PC-9 (cell line): Measurements from ENCODE around the gene KIAA2012. TPM values are rescaled to one million over a fixed set of nuclear protein-coding genes. Genes with fewer than 3 reads are reported as not detected.

Experiments used
- BruUV-seq: library from RNA; stranded (reverse); fragments of 400-500 nt; replicated peaks from 2 replicates; lab custom pipeline; 2021; lab: Mats Ljungman, UMichigan
- CTCF ChIA-PET: fragments of 300-600 bp; sonication (Branson Sonifier 250); formaldehyde crosslinking; loops from one replicate; lab custom pipeline; 2022; ENCODE audit warnings: antibody characterized with exemption; lab: Charles Lee
- POLR2A ChIA-PET: fragments of 300-600 bp; sonication (Branson Sonifier 250); formaldehyde crosslinking; loops from one replicate; lab custom pipeline; 2022; ENCODE audit warnings: antibody characterized with exemption; ENCODE audit not compliant: unreplicated experiment; lab: Charles Lee
- DNase-seq, 2 experiments: peaks; one replicate each; pipeline versions ENCODE4 v3.0.0 to v3.0.0-alpha.2; 2015 to 2022; ENCODE audit warnings: mixed read lengths in 1 of 2
- H2AFZ ChIP-seq: fragments of 200-600 bp; sonication (generic); 2 replicates; pipeline ENCODE4 v1.8.1; 2017; ENCODE audit warnings: antibody characterized with exemption
- H3F3A ChIP-seq: fragments of 200-600 bp; sonication (generic); 2 replicates; pipeline ENCODE4 v1.8.1; 2017; ENCODE audit warnings: antibody characterized with exemption, mild to moderate bottlenecking, low read depth; ENCODE audit not compliant: insufficient read depth
- H3K27ac ChIP-seq: fragments of 200-600 bp; sonication (generic); 2 replicates; pipeline ENCODE4 v1.6.1; 2016; ENCODE audit warnings: mixed run types
- H3K27me3 ChIP-seq: fragments of 200-600 bp; sonication (generic); 2 replicates; pipeline ENCODE4 v1.6.1; 2016; ENCODE audit warnings: low read depth, mixed run types; ENCODE audit not compliant: insufficient read depth
- H3K36me3 ChIP-seq: fragments of 200-600 bp; sonication (generic); 2 replicates; pipeline ENCODE4 v1.6.1; 2016; ENCODE audit warnings: low read depth, mixed run types
- H3K4me1 ChIP-seq: fragments of 200-600 bp; sonication (generic); replicated peaks from 2 replicates; pipeline ENCODE4 v1.6.1; 2016; ENCODE audit warnings: mixed run types; ENCODE audit not compliant: insufficient read depth
- H3K4me2 ChIP-seq: fragments of 200-600 bp; sonication (generic); 2 replicates; pipeline ENCODE4 v1.6.1; 2017; ENCODE audit warnings: mixed run types
- H3K4me3 ChIP-seq: fragments of 200-600 bp; sonication (generic); 2 replicates; pipeline ENCODE4 v1.6.1; 2016; ENCODE audit warnings: mixed run types
- H3K79me2 ChIP-seq: fragments of 200-600 bp; sonication (generic); 2 replicates; pipeline ENCODE4 v1.6.1; 2017; ENCODE audit warnings: low read depth, mixed run types
- H3K9me2 ChIP-seq: fragments of 200-600 bp; sonication (generic); 2 replicates; pipeline ENCODE4 v1.8.1; 2017; ENCODE audit warnings: mild to moderate bottlenecking; ENCODE audit not compliant: insufficient read depth
- H3K9me3 ChIP-seq: fragments of 200-600 bp; sonication (generic); 2 replicates; pipeline ENCODE4 v1.8.1; 2016; ENCODE audit warnings: low read depth; ENCODE audit not compliant: insufficient read depth
- H4K20me1 ChIP-seq: fragments of 200-600 bp; sonication (generic); 2 replicates; pipeline ENCODE4 v1.8.1; 2017; ENCODE audit not compliant: insufficient read depth
- CTCF ChIP-seq: fragments of 200-600 bp; sonication (generic); conservative IDR thresholded peaks from 2 replicates; pipeline ENCODE4 v1.6.1; 2017; ENCODE audit warnings: mixed run types, antibody characterized with exemption, mild to moderate bottlenecking, moderate library complexity
- EZH2 ChIP-seq: fragments of 200-600 bp; sonication (generic); IDR thresholded peaks from 2 replicates; pipeline ENCODE4 v1.8.0; 2017; ENCODE audit warnings: antibody characterized with exemption, low read depth
- intact Hi-C: fragments of 100-400 bp; cut with micrococcal nuclease; formaldehyde crosslinking; loops from one replicate; pipeline ENCODE4 v1.10.0; 2022; ENCODE audit not compliant: unreplicated experiment
- total RNA-seq: library from RNA; stranded (reverse); gene quantifications from 2 replicates; pipeline ENCODE4 v1.2.3, GENCODE V29; 2021

Gene KIAA2012
- total RNA-seq, 1 experiment from 2014 or later, result not detected

GRCh38 chr2:202051499-202052161 lies 21.4 kb upstream of the KIAA2012 start:
- no peak overlapping the region for H3K27ac ChIP-seq
- no peaks in the 10 kb centered on the region for H3K36me3 ChIP-seq
- no TSS peak for BruUV-seq
- intact Hi-C loops, result no loop called here
- ChIA-PET CTCF (no interaction called here), POLR2A (no interaction called here)
- no peak overlapping the region for H3K4me2 ChIP-seq
- TF ChIP-seq EZH2, result no peak
- no peak for TF ChIP-seq CTCF
- H4K20me1 ChIP-seq, result no peaks in the 10 kb centered on the region
- H2AFZ ChIP-seq, result no peak overlapping the region
- H3K27me3 ChIP-seq, result no peaks in the 10 kb centered on the region
- no peaks in the 10 kb centered on the region for H3K9me2 ChIP-seq
- H3K9me3 ChIP-seq, result no peaks in the 10 kb centered on the region
- H3K4me1 ChIP-seq, result no peaks in the 10 kb centered on the region
- DNase-seq, result no peak
- H3K79me2 ChIP-seq, result no peaks in the 10 kb centered on the region
- H3F3A ChIP-seq, result no peaks in the 10 kb centered on the region
- no peak overlapping the region for H3K4me3 ChIP-seq

- Histone ChIP-seq H3K9me3 (no peaks in the 10 kb centered on the region), H3K9me2 (no peaks in the 10 kb centered on the region), H3K36me3 (no peaks in the 10 kb centered on the region), H4K20me1 (no peaks in the 10 kb centered on the region), H3K4me3 (no peak overlapping the region), H3K4me1 (no peaks in the 10 kb centered on the region), H3K27me3 (no peaks in the 10 kb centered on the region), H3K27ac (no peak overlapping the region), H3F3A (no peaks in the 10 kb centered on the region), H2AFZ (no peak overlapping the region), H3K79me2 (no peaks in the 10 kb centered on the region), H3K4me2 (no peak overlapping the region)
- ChIA-PET CTCF (no interaction called here), POLR2A (no interaction called here)
- no TSS peak for BruUV-seq
- DNase-seq, result no peak
- intact Hi-C loops, result no loop called here
- no peak for TF ChIP-seq CTCF
- TF ChIP-seq EZH2, result no peak
Observed at GRCh38 chr2:202052235-202052634, 20.8 kb upstream of the KIAA2012 start.

GRCh38 chr2:202054679-202055078 lies 18.4 kb upstream of the KIAA2012 start:
- POLR2A ChIA-PET, result no interaction called here
- intact Hi-C loops, result no loop called here

More at GRCh38 chr2:202054679-202055078, 18.4 kb upstream of the KIAA2012 start:
- H3K9me3 ChIP-seq, result no peaks in the 10 kb centered on the region
- CTCF ChIA-PET, result no interaction called here
- no peaks in the 10 kb centered on the region for H3F3A ChIP-seq
- no peak overlapping the region for H3K4me3 ChIP-seq
- no peaks in the 10 kb centered on the region for H4K20me1 ChIP-seq
- H3K4me1 ChIP-seq, result no peaks in the 10 kb centered on the region
- DNase-seq, result no peak
- no peak overlapping the region for H3K27ac ChIP-seq
- TF ChIP-seq EZH2, result no peak
- TF ChIP-seq CTCF, result no peak
- H3K79me2 ChIP-seq, result no peaks in the 10 kb centered on the region
- H3K27me3 ChIP-seq, result no peaks in the 10 kb centered on the region
- no peaks in the 10 kb centered on the region for H3K36me3 ChIP-seq
- H2AFZ ChIP-seq, result no peak overlapping the region
- H3K4me2 ChIP-seq, result no peak overlapping the region
- BruUV-seq, result no TSS peak
- no peaks in the 10 kb centered on the region for H3K9me2 ChIP-seq
